HG02884 (cell line): ENCODE results near the gene LDLRAD4.
"Not testable (repeated sequence)": the region's sequence is repeated elsewhere in the genome, so short reads cannot be mapped to it uniquely, and the experiment has no call there.

Experiments
- ATAC-seq: cut with Tn5 transposase; IDR thresholded peaks from one replicate; pipeline ENCODE4 v1.9.1; 2021; ENCODE audit warnings: mild to moderate bottlenecking, moderate library complexity; ENCODE audit not compliant: unreplicated experiment

Gene LDLRAD4

GRCh38 chr18:13324880-13325279 is 106.3 kb downstream of the LDLRAD4 start:
- ATAC-seq: no peak

GRCh38 chr18:13328213-13328612 is 109.7 kb downstream of the LDLRAD4 start:
- no peak for ATAC-seq

GRCh38 chr18:13330996-13331395 is 112.4 kb downstream of the LDLRAD4 start:
- no peak for ATAC-seq

GRCh38 chr18:13331846-13332245 is 113.3 kb downstream of the LDLRAD4 start:
- no peak for ATAC-seq

GRCh38 chr18:13332874-13333273 is 114.3 kb downstream of the LDLRAD4 start:
- no peak for ATAC-seq

- no peak for ATAC-seq
Measured at GRCh38 chr18:13335903-13336302, 117.3 kb downstream of the LDLRAD4 start.

GRCh38 chr18:13336841-13337240 is 118.3 kb downstream of the LDLRAD4 start:
- no peak for ATAC-seq

GRCh38 chr18:13337369-13337768 is 118.8 kb downstream of the LDLRAD4 start:
- ATAC-seq: no peak

GRCh38 chr18:13338318-13338717 is 119.8 kb downstream of the LDLRAD4 start:
- ATAC-seq: no peak

- ATAC-seq: no peak
Measured at GRCh38 chr18:13339653-13340052, 121.1 kb downstream of the LDLRAD4 start.

- not testable (repeated sequence) for ATAC-seq
Measured at GRCh38 chr18:13346449-13346848, 127.9 kb downstream of the LDLRAD4 start.

GRCh38 chr18:13353084-13353823 is 134.7 kb downstream of the LDLRAD4 start:
- ATAC-seq: no peak

GRCh38 chr18:13354402-13354801 is 135.8 kb downstream of the LDLRAD4 start:
- no peak for ATAC-seq

GRCh38 chr18:13356032-13356431 is 137.5 kb downstream of the LDLRAD4 start:
- no peak for ATAC-seq

- ATAC-seq: no peak
Measured at GRCh38 chr18:13357289-13357688, 138.7 kb downstream of the LDLRAD4 start.

GRCh38 chr18:13359210-13359609 is 140.7 kb downstream of the LDLRAD4 start:
- peak; percentile 85 for ATAC-seq

- no peak for ATAC-seq
Measured at GRCh38 chr18:13361431-13361830, 142.9 kb downstream of the LDLRAD4 start.

GRCh38 chr18:13362051-13362450 is 143.5 kb downstream of the LDLRAD4 start:
- ATAC-seq: no peak

- no peak for ATAC-seq
Measured at GRCh38 chr18:13362607-13363006, 144.0 kb downstream of the LDLRAD4 start.

GRCh38 chr18:13363359-13363758 is 144.8 kb downstream of the LDLRAD4 start:
- no peak for ATAC-seq

GRCh38 chr18:13364721-13365205 is 146.2 kb downstream of the LDLRAD4 start:
- no peak for ATAC-seq

- no peak for ATAC-seq
Measured at GRCh38 chr18:13366131-13366530, 147.6 kb downstream of the LDLRAD4 start.

GRCh38 chr18:13366541-13366940 is 148.0 kb downstream of the LDLRAD4 start:
- ATAC-seq: no peak
